HEK293 (cell line): ENCODE data around the gene METTL8.

Experiments used
- CTCF ChIP-seq: fragments of 450-650 bp; formaldehyde crosslinking; IDR thresholded peaks from 2 replicates; pipeline ENCODE4 v1.5.1; 2016; ENCODE audit warnings: missing biosample characterization, missing genetic modification characterization
- KLF1 ChIP-seq: fragments of 450-650 bp; formaldehyde crosslinking; IDR thresholded peaks from 2 replicates; pipeline ENCODE4 v1.5.1; 2016; ENCODE audit warnings: missing biosample characterization, missing genetic modification characterization
- MYNN ChIP-seq: fragments of 450-650 bp; formaldehyde crosslinking; IDR thresholded peaks from 2 replicates; pipeline ENCODE4 v1.5.1; 2016; ENCODE audit warnings: missing biosample characterization, missing genetic modification characterization, borderline replicate concordance
- ZBTB1 ChIP-seq: fragments of 450-650 bp; formaldehyde crosslinking; IDR thresholded peaks from 2 replicates; pipeline ENCODE4 v1.5.1; 2016; ENCODE audit warnings: missing biosample characterization, missing genetic modification characterization
- ZNF10 ChIP-seq: fragments of 450-650 bp; formaldehyde crosslinking; IDR thresholded peaks from 2 replicates; pipeline ENCODE4 v1.5.1; 2017; ENCODE audit warnings: missing biosample characterization, missing genetic modification characterization
- ZNF280D ChIP-seq: fragments of 450-650 bp; formaldehyde crosslinking; IDR thresholded peaks from 2 replicates; pipeline ENCODE4 v1.5.1; 2016; ENCODE audit warnings: missing biosample characterization, missing genetic modification characterization
- ZNF501 ChIP-seq: fragments of 450-650 bp; formaldehyde crosslinking; IDR thresholded peaks from 2 replicates; pipeline ENCODE4 v1.5.1; 2016; ENCODE audit warnings: missing biosample characterization, missing genetic modification characterization

GRCh38 chr2:171402906-171403580 lies 30.7 kb downstream of the METTL8 start:
- no peak for TF ChIP-seq KLF1
- no peak for TF ChIP-seq CTCF (tag by site-specific recombination)
- no peak for TF ChIP-seq MYNN (tag by site-specific recombination)
- no peak for TF ChIP-seq ZBTB1 (tag by site-specific recombination)
- TF ChIP-seq ZNF280D: no peak
- no peak for TF ChIP-seq ZNF10 (tag by site-specific recombination)
- no peak for TF ChIP-seq ZNF501 (tag by site-specific recombination)
